ENCODE measurements around the gene GRID1.
"Not testable (repeated sequence)": the region's sequence is repeated elsewhere in the genome, so short reads cannot be mapped to it uniquely, and the experiment has no call there.

Gene GRID1

GRCh38 chr10:86247073-86247472, 119.5 kb downstream of the GRID1 start:
- no peak for TF ChIP-seq CTCF (IDR thresholded peaks at IDR 0.05; ENCODE audit: low read length, missing control alignments)
- no peak overlapping the region for H3K4me3 ChIP-seq (replicated peaks; ENCODE audit: low read depth, low read length)
- DNase-seq (ENCODE audit: low read depth) = no peak

- TF ChIP-seq CTCF (IDR thresholded peaks at IDR 0.05; ENCODE audit: low read length, missing control alignments) = no peak
- no peak overlapping the region for H3K4me3 ChIP-seq (replicated peaks; ENCODE audit: low read depth, low read length)
- no peak for DNase-seq (ENCODE audit: low read depth)
These were observed 120.2 kb downstream of the GRID1 start for GRCh38 chr10:86246279-86246940.

GRCh38 chr10:86245015-86245394, 121.6 kb downstream of the GRID1 start:
- TF ChIP-seq CTCF (IDR thresholded peaks at IDR 0.05; ENCODE audit: low read length, missing control alignments) = no peak
- H3K4me3 ChIP-seq (replicated peaks; ENCODE audit: low read depth, low read length) = no peak overlapping the region
- no peak for DNase-seq (ENCODE audit: low read depth)

- TF ChIP-seq CTCF (IDR thresholded peaks at IDR 0.05; ENCODE audit: low read length, missing control alignments) = no peak
- DNase-seq (ENCODE audit: low read depth) = no peak
- H3K4me3 ChIP-seq (replicated peaks; ENCODE audit: low read depth, low read length) = no peak overlapping the region
These were observed 122.1 kb downstream of the GRID1 start for GRCh38 chr10:86244297-86245014.

GRCh38 chr10:86243651-86244155, 122.9 kb downstream of the GRID1 start:
- H3K4me3 ChIP-seq (replicated peaks; ENCODE audit: low read depth, low read length) = no peak overlapping the region
- TF ChIP-seq CTCF (IDR thresholded peaks at IDR 0.05; ENCODE audit: low read length, missing control alignments) = no peak
- no peak for DNase-seq (ENCODE audit: low read depth)

GRCh38 chr10:86242761-86243160, 123.8 kb downstream of the GRID1 start:
- no peak for DNase-seq (ENCODE audit: low read depth)
- TF ChIP-seq CTCF (IDR thresholded peaks at IDR 0.05; ENCODE audit: low read length, missing control alignments) = no peak
- H3K4me3 ChIP-seq (replicated peaks; ENCODE audit: low read depth, low read length) = no peak overlapping the region

GRCh38 chr10:86238089-86238488, 128.5 kb downstream of the GRID1 start:
- not testable (repeated sequence) for DNase-seq (ENCODE audit: low read depth); H3K4me3 ChIP-seq (replicated peaks; ENCODE audit: low read depth, low read length)

All from fibroblast of pulmonary artery (primary cell).